SK-N-SH (cell line): ENCODE results near the gene LONRF2.

Experiments used
- ELF1 ChIP-seq: IDR thresholded peaks from 2 replicates; pipeline ENCODE4 v1.4.0; 2012
- EP300 ChIP-seq, 2 experiments: IDR thresholded peaks; 2 replicates each; pipeline versions ENCODE4 v1.4.0 to v1.6.1; 2012; ENCODE audit warnings: borderline replicate concordance in 1 of 2, low read depth in 1 of 2, low read length in 1 of 2
- EZH2phosphoT487 ChIP-seq: fragments of 200-600 bp; sonication (generic); IDR thresholded peaks from 2 replicates; pipeline ENCODE4 v1.6.1; 2017; ENCODE audit warnings: low read depth, mixed run types, mild to moderate bottlenecking, antibody characterized with exemption, moderate library complexity, borderline replicate concordance
- FOXJ3 ChIP-seq: sonication (generic); formaldehyde crosslinking; IDR thresholded peaks from 2 replicates; pipeline ENCODE4 v1.5.1; 2020; ENCODE audit warnings: mild to moderate bottlenecking, missing genetic modification reagents
- FOXM1 ChIP-seq: IDR thresholded peaks from 2 replicates; pipeline ENCODE4 v1.4.0; 2012; ENCODE audit warnings: low read depth, mild to moderate bottlenecking
- GABPA ChIP-seq: IDR thresholded peaks from 2 replicates; pipeline ENCODE4 v1.4.0; 2012; ENCODE audit warnings: low read depth, mild to moderate bottlenecking
- GATA2 ChIP-seq: sonication (generic); formaldehyde crosslinking; IDR thresholded peaks from 2 replicates; pipeline ENCODE4 v1.5.0; 2020; ENCODE audit warnings: mild to moderate bottlenecking, missing genetic modification reagents
- JUND ChIP-seq: IDR thresholded peaks from 2 replicates; pipeline ENCODE4 v1.4.0; 2012
- POLR2AphosphoS5 ChIP-seq: IDR thresholded peaks from 2 replicates; pipeline ENCODE4 v1.6.1; 2012; ENCODE audit warnings: low read depth, low read length
- RFX5 ChIP-seq: IDR thresholded peaks from 2 replicates; pipeline ENCODE4 v1.6.1; 2012; ENCODE audit warnings: mild to moderate bottlenecking, improper control_type of control experiment, low read length
- TAF1 ChIP-seq: IDR thresholded peaks from 2 replicates; pipeline ENCODE4 v1.6.1; 2012; ENCODE audit warnings: low read depth, mild to moderate bottlenecking, low read length, moderate library complexity, borderline replicate concordance
- TEAD4 ChIP-seq: IDR thresholded peaks from 2 replicates; pipeline ENCODE4 v1.4.0; 2012; ENCODE audit warnings: mild to moderate bottlenecking, borderline replicate concordance; ENCODE audit not compliant: insufficient read depth
- TF ChIP-seq, protein P1 (sequence below): fragments of 200-600 bp; sonication (generic); IDR thresholded peaks from 2 replicates; pipeline ENCODE4 v1.6.1; 2017; ENCODE audit warnings: antibody characterized with exemption, mild to moderate bottlenecking, moderate library complexity

DNA sequence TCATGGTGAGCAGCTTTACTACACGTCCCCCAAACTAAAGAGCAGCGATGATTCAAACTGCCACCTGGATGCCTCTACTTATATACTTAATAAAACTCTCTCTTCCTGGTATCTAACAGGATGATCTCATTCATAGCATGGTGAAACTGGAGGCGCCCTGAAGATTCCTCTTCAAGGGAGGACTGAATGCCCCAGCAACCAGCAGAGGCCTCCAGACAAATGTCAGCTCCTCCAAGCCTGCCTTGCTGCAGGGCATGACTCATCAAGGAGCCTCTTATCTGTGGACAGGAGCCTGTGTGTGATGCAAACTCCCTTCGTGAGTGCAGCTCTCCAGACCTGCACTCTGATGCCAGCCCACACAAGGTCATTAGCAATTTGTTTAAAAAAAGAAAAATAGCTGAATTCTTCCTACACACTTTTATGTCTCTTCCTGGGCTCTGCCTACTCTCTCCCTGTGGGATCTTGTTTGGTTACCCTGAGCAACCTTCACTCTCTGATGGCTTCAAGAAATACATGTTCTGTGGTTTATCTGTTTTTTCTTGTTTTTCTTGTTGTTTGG, 30.2 kb downstream of the LONRF2 start:
- TF ChIP-seq, protein P1, sequence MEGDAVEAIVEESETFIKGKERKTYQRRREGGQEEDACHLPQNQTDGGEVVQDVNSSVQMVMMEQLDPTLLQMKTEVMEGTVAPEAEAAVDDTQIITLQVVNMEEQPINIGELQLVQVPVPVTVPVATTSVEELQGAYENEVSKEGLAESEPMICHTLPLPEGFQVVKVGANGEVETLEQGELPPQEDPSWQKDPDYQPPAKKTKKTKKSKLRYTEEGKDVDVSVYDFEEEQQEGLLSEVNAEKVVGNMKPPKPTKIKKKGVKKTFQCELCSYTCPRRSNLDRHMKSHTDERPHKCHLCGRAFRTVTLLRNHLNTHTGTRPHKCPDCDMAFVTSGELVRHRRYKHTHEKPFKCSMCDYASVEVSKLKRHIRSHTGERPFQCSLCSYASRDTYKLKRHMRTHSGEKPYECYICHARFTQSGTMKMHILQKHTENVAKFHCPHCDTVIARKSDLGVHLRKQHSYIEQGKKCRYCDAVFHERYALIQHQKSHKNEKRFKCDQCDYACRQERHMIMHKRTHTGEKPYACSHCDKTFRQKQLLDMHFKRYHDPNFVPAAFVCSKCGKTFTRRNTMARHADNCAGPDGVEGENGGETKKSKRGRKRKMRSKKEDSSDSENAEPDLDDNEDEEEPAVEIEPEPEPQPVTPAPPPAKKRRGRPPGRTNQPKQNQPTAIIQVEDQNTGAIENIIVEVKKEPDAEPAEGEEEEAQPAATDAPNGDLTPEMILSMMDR: peak; percentile 27
- peak; percentile 41 to 86; a peak in 2 of 4 replicates for TF ChIP-seq EP300 (IDR thresholded peaks at IDR 0.05; ENCODE audit: borderline replicate concordance in 1 of 2, low read depth in 1 of 2, low read length in 1 of 2)
- peak; percentile 43 for TF ChIP-seq GATA2 (CRISPR knock-in tag)
- TF ChIP-seq FOXJ3 (CRISPR knock-in tag): no peak
- no peak for TF ChIP-seq GABPA
- TF ChIP-seq JUND: peak; percentile 98
- TF ChIP-seq ELF1: peak; percentile 31; the same call in 1 of the 2 replicates
- TF ChIP-seq RFX5: no peak
- TF ChIP-seq FOXM1: 0 out of 2 replicates have a peak, but pooled peaks have one; percentile 14
- TF ChIP-seq EZH2phosphoT487: no peak
- TF ChIP-seq POLR2AphosphoS5: peak; percentile 74; the same call in 1 of the 2 replicates
- TF ChIP-seq TAF1: peak; percentile 9; the same call in 1 of the 2 replicates
- TF ChIP-seq TEAD4: peak; percentile 59; the same call in 1 of the 2 replicates
